Esophagus muscularis mucosa (tissue), 3 donors: ENCODE measurements around the gene WNT7B.

Experiments used
- CTCF ChIP-seq, 3 experiments: fragments of 200-600 bp in 2 of 3; fragments of 450-650 bp in 1 of 3; sonication (generic) in 2 of 3; IDR thresholded peaks; one replicate each; pipeline ENCODE4 v1.5.1; 2017 to 2019; ENCODE audit warnings: antibody characterized with exemption in 3 of 3, mild to moderate bottlenecking in 2 of 3, moderate library complexity in 1 of 3
- EP300 ChIP-seq: sonication (generic); formaldehyde crosslinking; IDR thresholded peaks from one replicate; pipeline ENCODE4 v1.6.1; 2017; ENCODE audit warnings: antibody characterized with exemption

GRCh38 chr22:46010951-46011626 lies 34.1 kb upstream of the WNT7B start:
- TF ChIP-seq CTCF (IDR thresholded peaks at IDR 0.05) (no peak), EP300 (no peak)
